GM23338 (cell line): Measurements from ENCODE around the gene COX7A1. TPM values are rescaled to one million over a fixed set of nuclear protein-coding genes. Genes with fewer than 3 reads are reported as not detected.

Experiments used
- ATAC-seq: fragments of 200-7000 bp; cut with Tn5 transposase; 3 replicates; pipeline ENCODE4 v1.9.1; 2020
- DNase-seq: peaks from one replicate; pipeline ENCODE4 v3.0.0-alpha.2; 2015; ENCODE audit warnings: low spot score
- H2AFZ ChIP-seq: fragments of 200-600 bp; sonication (generic); 2 replicates; pipeline ENCODE4 v1.8.0; 2016; ENCODE audit warnings: antibody characterized with exemption, mild to moderate bottlenecking, moderate library complexity
- H3F3A ChIP-seq: fragments of 200-600 bp; sonication (generic); replicated peaks from 2 replicates; pipeline ENCODE4 v1.8.0; 2017; ENCODE audit warnings: antibody characterized with exemption, mixed run types, low read depth
- H3K27ac ChIP-seq: fragments of 200-600 bp; sonication (generic); 2 replicates; pipeline ENCODE4 v1.6.1; 2016; ENCODE audit warnings: low read depth
- H3K27me3 ChIP-seq: fragments of 200-600 bp; sonication (generic); 2 replicates; pipeline ENCODE4 v1.8.0; 2016; ENCODE audit warnings: mild to moderate bottlenecking, mixed run types, moderate library complexity; ENCODE audit not compliant: insufficient read depth
- H3K36me3 ChIP-seq: fragments of 200-600 bp; sonication (generic); 2 replicates; pipeline ENCODE4 v1.8.0; 2016; ENCODE audit warnings: mild to moderate bottlenecking; ENCODE audit not compliant: insufficient read depth
- H3K4me1 ChIP-seq: fragments of 200-600 bp; sonication (generic); 2 replicates; pipeline ENCODE4 v1.8.0; 2016; ENCODE audit warnings: mild to moderate bottlenecking, moderate library complexity; ENCODE audit not compliant: insufficient read depth
- H3K4me2 ChIP-seq: fragments of 200-600 bp; sonication (generic); 2 replicates; pipeline ENCODE4 v1.7.1; 2017; ENCODE audit warnings: mixed run types
- H3K4me3 ChIP-seq: fragments of 200-600 bp; sonication (generic); 2 replicates; pipeline ENCODE4 v1.6.1; 2016; ENCODE audit warnings: mixed run types
- H3K79me2 ChIP-seq: fragments of 200-600 bp; sonication (generic); replicated peaks from 2 replicates; pipeline ENCODE4 v1.8.0; 2017; ENCODE audit warnings: mild to moderate bottlenecking; ENCODE audit not compliant: insufficient read depth
- H3K9me2 ChIP-seq: fragments of 200-600 bp; sonication (generic); 2 replicates; pipeline ENCODE4 v1.8.0; 2017; ENCODE audit not compliant: insufficient read depth
- H4K20me1 ChIP-seq: fragments of 200-600 bp; sonication (generic); replicated peaks from 2 replicates; pipeline ENCODE4 v1.8.0; 2017; ENCODE audit warnings: mild to moderate bottlenecking; ENCODE audit not compliant: insufficient read depth
- H3K27ac Mint-ChIP-seq: 2 replicates; pipeline ENCODE4 v1.8.0; 2020; ENCODE audit warnings: inconsistent platforms, mild to moderate bottlenecking, moderate library complexity, mixed read lengths
- H3K27me3 Mint-ChIP-seq: 3 replicates; pipeline ENCODE4 v1.8.0; 2022; ENCODE audit warnings: low read depth, mild to moderate bottlenecking, moderate library complexity, mixed read lengths, inconsistent platforms; ENCODE audit not compliant: insufficient read depth, poor library complexity
- H3K36me3 Mint-ChIP-seq: 3 replicates; pipeline ENCODE4 v1.8.0; 2021; ENCODE audit warnings: low read depth, mild to moderate bottlenecking, inconsistent platforms, moderate library complexity, mixed read lengths
- H3K4me1 Mint-ChIP-seq: 3 replicates; pipeline ENCODE4 v1.8.0; 2020; ENCODE audit warnings: mild to moderate bottlenecking, inconsistent platforms, mixed read lengths
- H3K4me3 Mint-ChIP-seq: 3 replicates; pipeline ENCODE4 v1.8.0; 2021; ENCODE audit warnings: moderate library complexity, mild to moderate bottlenecking, inconsistent platforms, mixed read lengths
- H3K9me3 Mint-ChIP-seq: 3 replicates; pipeline ENCODE4 v1.8.0; 2020; ENCODE audit warnings: moderate library complexity, mild to moderate bottlenecking, inconsistent platforms, mixed read lengths
- CREB1 ChIP-seq: fragments of 250-450 bp; sonication (Bioruptor Pico); IDR thresholded peaks from 2 replicates; pipeline ENCODE4 v1.5.0; 2020; ENCODE audit warnings: low read depth, mild to moderate bottlenecking, moderate library complexity
- CTCF ChIP-seq, 2 experiments: fragments of 200-600 bp in 1 of 2; sonication (generic) in 1 of 2; conservative IDR thresholded peaks; 2 replicates each; pipeline versions ENCODE4 v1.5.1 to v1.6.1; 2016 to 2017; ENCODE audit warnings: antibody characterized with exemption in 2 of 2, low read depth in 2 of 2, mild to moderate bottlenecking in 2 of 2, moderate library complexity in 1 of 2
- ETS1 ChIP-seq: IDR thresholded peaks from 2 replicates; pipeline ENCODE4 v1.6.1; 2016; ENCODE audit warnings: antibody characterized with exemption
- EZH2phosphoT487 ChIP-seq: fragments of 200-600 bp; sonication (generic); IDR thresholded peaks from one replicate; pipeline ENCODE4 v1.8.1; 2018; ENCODE audit warnings: antibody characterized with exemption; ENCODE audit not compliant: unreplicated experiment
- REST ChIP-seq: IDR thresholded peaks from one replicate; pipeline ENCODE4 v1.6.1; 2018; ENCODE audit warnings: antibody characterized with exemption; ENCODE audit not compliant: unreplicated experiment
- ZNF331 ChIP-seq: fragments of 250-450 bp; sonication (Bioruptor Pico); IDR thresholded peaks from 2 replicates; pipeline ENCODE4 v1.5.0; 2020; ENCODE audit warnings: low read depth, mild to moderate bottlenecking, moderate library complexity
- ZNF462 ChIP-seq: fragments of 250-450 bp; sonication (Bioruptor Pico); IDR thresholded peaks from 2 replicates; pipeline ENCODE4 v1.5.0; 2020; ENCODE audit warnings: mild to moderate bottlenecking, moderate library complexity
- polyA plus RNA-seq: library from polyadenylated mRNA; unstranded; fragments of >200 nt; fragmentation: Nextera tagmentation; extraction: Ambion mirVana; gene quantifications from 2 replicates; pipeline ENCODE4 v1.2.1, GENCODE V29; 2016
- total RNA-seq: library from RNA; depleted of rRNA; stranded (reverse); fragments of >200 nt; shearing (Covaris generic); gene quantifications from 2 replicates; pipeline ENCODE4 v1.2.3, GENCODE V29; 2014

The COX7A1 gene
- total and polyA plus RNA-seq, 2 experiments from 2014 or later, result 0.52 to 5.5 TPM

- TF ChIP-seq ZNF462 (CRISPR knock-in tag), result no peak
- no peak for TF ChIP-seq ETS1
- TF ChIP-seq EZH2phosphoT487, result no peak
- TF ChIP-seq CREB1 (CRISPR knock-in tag), result no peak
- TF ChIP-seq REST, result no peak
- TF ChIP-seq ZNF331, result no peak
- no peak for TF ChIP-seq CTCF (conservative IDR thresholded peaks at IDR 0.05; ENCODE audit: low read depth in 2 of 2)
- no peak overlapping the region for H3K4me3 ChIP-seq
- no peak overlapping the region for H3K4me2 ChIP-seq
- peaks cover 3% of the 10 kb centered on the region; the same call in 1 of the 2 replicates for H3K4me1 ChIP-seq
- no peaks in the 10 kb centered on the region; the same call in 1 of the 2 replicates for H3K36me3 ChIP-seq
- peaks cover 10% of the 10 kb centered on the region for H3F3A ChIP-seq
- H3K79me2 ChIP-seq, result peaks cover 8% of the 10 kb centered on the region
- no peak for ATAC-seq
- H4K20me1 ChIP-seq, result 0 out of 2 replicates have a peak, but pooled peaks cover 4% of the 10 kb centered on the region
- no peaks in the 10 kb centered on the region for H3K9me2 ChIP-seq
- peaks cover 64% of the 10 kb centered on the region for H3K36me3 Mint-ChIP-seq
- H3K27me3 Mint-ChIP-seq, result peaks cover 7% of the 10 kb centered on the region
- no peaks in the 10 kb centered on the region; the same call in 2 of the 3 replicates for H3K9me3 Mint-ChIP-seq
- H3K27ac Mint-ChIP-seq, result no peak overlapping the region
- H2AFZ ChIP-seq, result no peak overlapping the region
- H3K4me3 Mint-ChIP-seq, result no peak overlapping the region
- H3K27ac ChIP-seq, result no peak overlapping the region
- peaks cover 10% of the 10 kb centered on the region for H3K4me1 Mint-ChIP-seq
- no peak for DNase-seq
- H3K27me3 ChIP-seq, result no peaks in the 10 kb centered on the region
Observed at GRCh38 chr19:36121486-36122124, 30.6 kb downstream of the COX7A1 start.
